ENCODE measurements around the gene SPP2.

DNA sequence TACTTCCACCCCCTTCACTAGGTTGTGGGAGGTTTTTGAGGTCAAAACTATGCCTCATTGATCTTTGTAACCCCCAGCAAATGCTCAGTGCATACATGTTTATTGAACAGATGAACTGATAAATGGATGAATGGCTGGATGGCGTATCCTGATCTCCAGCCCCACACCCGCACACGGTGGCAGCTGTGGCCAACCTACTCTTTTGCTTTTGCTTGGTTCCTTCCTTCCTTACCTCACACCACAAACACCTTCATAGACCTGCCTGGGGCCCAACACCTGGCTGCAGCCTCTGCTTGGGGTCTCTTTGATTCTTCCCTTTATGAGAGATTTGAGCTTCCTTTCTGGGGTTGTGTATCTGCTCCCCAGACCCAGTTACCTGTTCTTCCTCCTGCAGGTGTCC is 25.9 kb downstream of the SPP2 start:
- TF ChIP-seq, protein P1, sequence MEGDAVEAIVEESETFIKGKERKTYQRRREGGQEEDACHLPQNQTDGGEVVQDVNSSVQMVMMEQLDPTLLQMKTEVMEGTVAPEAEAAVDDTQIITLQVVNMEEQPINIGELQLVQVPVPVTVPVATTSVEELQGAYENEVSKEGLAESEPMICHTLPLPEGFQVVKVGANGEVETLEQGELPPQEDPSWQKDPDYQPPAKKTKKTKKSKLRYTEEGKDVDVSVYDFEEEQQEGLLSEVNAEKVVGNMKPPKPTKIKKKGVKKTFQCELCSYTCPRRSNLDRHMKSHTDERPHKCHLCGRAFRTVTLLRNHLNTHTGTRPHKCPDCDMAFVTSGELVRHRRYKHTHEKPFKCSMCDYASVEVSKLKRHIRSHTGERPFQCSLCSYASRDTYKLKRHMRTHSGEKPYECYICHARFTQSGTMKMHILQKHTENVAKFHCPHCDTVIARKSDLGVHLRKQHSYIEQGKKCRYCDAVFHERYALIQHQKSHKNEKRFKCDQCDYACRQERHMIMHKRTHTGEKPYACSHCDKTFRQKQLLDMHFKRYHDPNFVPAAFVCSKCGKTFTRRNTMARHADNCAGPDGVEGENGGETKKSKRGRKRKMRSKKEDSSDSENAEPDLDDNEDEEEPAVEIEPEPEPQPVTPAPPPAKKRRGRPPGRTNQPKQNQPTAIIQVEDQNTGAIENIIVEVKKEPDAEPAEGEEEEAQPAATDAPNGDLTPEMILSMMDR (IDR thresholded peaks at IDR 0.05) = no peak
- TF ChIP-seq POLR2AphosphoS5 (IDR thresholded peaks at IDR 0.05; ENCODE audit: low read depth, low read length) = no peak
- TF ChIP-seq SIN3A (IDR thresholded peaks at IDR 0.05; ENCODE audit: borderline replicate concordance, insufficient read depth, low read depth, low read length) = no peak
- no peak for TF ChIP-seq REST (IDR thresholded peaks at IDR 0.05; ENCODE audit: insufficient read depth in 1 of 2, low read depth in 2 of 2, low read length in 1 of 2)
- no peak for TF ChIP-seq TCF7L2 (IDR thresholded peaks at IDR 0.05; ENCODE audit: low read depth, low read length)
